ACC112 (cell line): Measurements from ENCODE around the gene KPNA4.

ENCODE experiments used
- H2AFZ ChIP-seq: fragments of 200-600 bp; sonication (generic); one replicate; pipeline ENCODE4 v1.6.0; 2017; ENCODE audit warnings: antibody characterized with exemption, low read length; ENCODE audit not compliant: unreplicated experiment
- H3K27ac ChIP-seq: fragments of 200-600 bp; sonication (generic); 2 replicates; pipeline ENCODE4 v1.5.1; 2014; ENCODE audit warnings: low read depth, mild to moderate bottlenecking, antibody characterized with exemption, low read length, moderate library complexity
- H3K27me3 ChIP-seq: fragments of 200-600 bp; sonication (generic); 2 replicates; pipeline ENCODE4 v1.6.1; 2014; ENCODE audit warnings: mild to moderate bottlenecking, antibody characterized with exemption, low read length, moderate library complexity, mixed read lengths; ENCODE audit not compliant: insufficient read depth
- H3K36me3 ChIP-seq: fragments of 200-600 bp; sonication (generic); 2 replicates; pipeline ENCODE4 v1.6.1; 2016; ENCODE audit warnings: mild to moderate bottlenecking, antibody characterized with exemption, low read length, moderate library complexity, mixed read lengths; ENCODE audit not compliant: insufficient read depth
- H3K4me1 ChIP-seq: fragments of 200-600 bp; sonication (generic); one replicate; pipeline ENCODE4 v1.6.1; 2016; ENCODE audit warnings: low read length, mixed read lengths; ENCODE audit not compliant: insufficient read depth, unreplicated experiment, control insufficient read depth
- H3K4me3 ChIP-seq: fragments of 200-600 bp; sonication (generic); 2 replicates; pipeline ENCODE4 v1.5.1; 2014; ENCODE audit warnings: mild to moderate bottlenecking, low read depth, low read length
- H3K79me2 ChIP-seq: fragments of 200-600 bp; sonication (generic); one replicate; pipeline ENCODE4 v1.6.0; 2016; ENCODE audit warnings: low read length; ENCODE audit not compliant: control insufficient read depth, unreplicated experiment, insufficient read depth

Gene KPNA4

DNA sequence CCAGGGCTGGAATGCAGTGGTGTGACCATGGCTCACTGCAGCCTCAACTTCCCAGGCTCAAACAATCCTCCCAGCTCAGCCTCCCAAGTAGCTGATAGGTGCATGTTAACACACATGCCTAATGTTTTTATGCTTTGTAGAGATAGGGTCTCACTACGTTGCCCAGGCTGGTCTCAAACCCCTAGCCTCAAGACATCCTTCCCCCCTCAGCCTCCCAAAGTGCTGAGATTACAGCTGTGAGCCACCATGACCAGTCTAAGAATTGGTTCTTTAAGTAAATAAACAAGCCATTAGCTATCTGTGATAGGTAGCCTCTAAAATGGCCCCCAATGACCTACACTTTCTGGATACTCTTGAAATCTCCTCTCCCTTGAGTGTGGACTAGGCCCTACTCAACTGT, 119.5 kb downstream of the KPNA4 start:
- H3K36me3 ChIP-seq = peaks cover 29% of the 10 kb centered on the region
- H3K4me1 ChIP-seq = peaks cover 35% of the 10 kb centered on the region
- peak overlapping the region; percentile 11; the same call in 1 of the 2 replicates for H3K4me3 ChIP-seq
- H3K27ac ChIP-seq = no peak overlapping the region; the same call in 1 of the 2 replicates
- peaks cover 79% of the 10 kb centered on the region for H3K79me2 ChIP-seq
- H3K27me3 ChIP-seq = no peaks in the 10 kb centered on the region
- no peak overlapping the region for H2AFZ ChIP-seq
